Keratinocyte (primary cell): ENCODE results near the gene ZNF644. TPM values are rescaled to one million over a fixed set of nuclear protein-coding genes. Genes with fewer than 3 reads are reported as not detected.

ENCODE experiments used
- DNase-seq: peaks from one replicate; pipeline ENCODE4 v3.0.0-alpha.2; 2011; ENCODE audit warnings: low read depth, missing footprints, low spot score
- FAIRE-seq: peaks from 2 replicates; lab custom pipeline; 2011; peaks lifted over from hg19 to GRCh38; lab: Jason Lieb, UNC
- H2AFZ ChIP-seq: 2 replicates; pipeline ENCODE4 v1.6.0; 2012; ENCODE audit warnings: low read length, control low read depth, inconsistent platforms; ENCODE audit not compliant: control insufficient read depth
- H3K27ac ChIP-seq: 2 replicates; pipeline ENCODE4 v1.5.1; 2011; ENCODE audit warnings: low read length; ENCODE audit not compliant: control insufficient read depth, insufficient read depth
- H3K27me3 ChIP-seq: 3 replicates; pipeline ENCODE4 v1.6.0; 2011; ENCODE audit warnings: low read length; ENCODE audit not compliant: control insufficient read depth, insufficient read depth; ENCODE audit errors: extremely low read depth
- H3K36me3 ChIP-seq, 2 experiments: 2 replicates in 1 of 2; 3 replicates in 1 of 2; pipeline ENCODE4 v1.5.1; 2011; ENCODE audit warnings: low read length in 2 of 2, mild to moderate bottlenecking in 1 of 2; ENCODE audit not compliant: control insufficient read depth in 2 of 2, insufficient read depth in 2 of 2; ENCODE audit errors: extremely low read depth in 1 of 2
- H3K4me1 ChIP-seq: 3 replicates; pipeline ENCODE4 v1.5.1; 2011; ENCODE audit warnings: low read length; ENCODE audit not compliant: control insufficient read depth, insufficient read depth; ENCODE audit errors: extremely low read depth
- H3K4me2 ChIP-seq: 3 replicates; pipeline ENCODE4 v1.6.0; 2011; ENCODE audit warnings: low read depth, low read length; ENCODE audit not compliant: control insufficient read depth, insufficient read depth; ENCODE audit errors: extremely low read depth
- H3K4me3 ChIP-seq, 3 experiments: fragments of 200-600 bp in 1 of 3; sonication (generic) in 1 of 3; 2 replicates in 2 of 3; 3 replicates in 1 of 3; pipeline ENCODE4 v1.5.1; 2011 to 2016; ENCODE audit warnings: low read length in 3 of 3, mild to moderate bottlenecking in 3 of 3, control low read depth in 2 of 3, inconsistent platforms in 1 of 3, low read depth in 1 of 3, mixed read lengths in 1 of 3, mixed run types in 1 of 3, moderate library complexity in 1 of 3; ENCODE audit not compliant: control insufficient read depth in 2 of 3, insufficient read depth in 2 of 3; ENCODE audit errors: extremely low read depth in 1 of 3
- H3K79me2 ChIP-seq: 2 replicates; pipeline ENCODE4 v1.6.0; 2012; ENCODE audit warnings: low read length; ENCODE audit not compliant: control insufficient read depth, insufficient read depth
- H3K9ac ChIP-seq: 3 replicates; pipeline ENCODE4 v1.6.0; 2011; ENCODE audit warnings: low read length; ENCODE audit not compliant: control insufficient read depth, insufficient read depth; ENCODE audit errors: extremely low read depth
- H3K9me1 ChIP-seq: 3 replicates; pipeline ENCODE4 v1.6.0; 2011; ENCODE audit warnings: low read length; ENCODE audit not compliant: control insufficient read depth, insufficient read depth; ENCODE audit errors: extremely low read depth
- H3K9me3 ChIP-seq: 2 replicates; pipeline ENCODE4 v1.5.1; 2012; ENCODE audit warnings: low read depth, low read length; ENCODE audit not compliant: control insufficient read depth
- H4K20me1 ChIP-seq: 3 replicates; pipeline ENCODE4 v1.6.0; 2011; ENCODE audit warnings: low read length; ENCODE audit not compliant: control insufficient read depth, insufficient read depth; ENCODE audit errors: extremely low read depth
- CTCF ChIP-seq, 3 experiments: IDR thresholded peaks in 1 of 3; conservative IDR thresholded peaks in 1 of 3; optimal IDR thresholded peaks in 1 of 3; 2 replicates in 2 of 3; 3 replicates in 1 of 3; pipeline versions ENCODE3 to v1.5.1; 2011; ENCODE audit warnings: low read length in 3 of 3, mild to moderate bottlenecking in 3 of 3, moderate library complexity in 2 of 3, control low read depth in 1 of 3, inconsistent platforms in 1 of 3; ENCODE audit not compliant: insufficient read depth in 2 of 3; ENCODE audit errors: extremely low read depth in 1 of 3
- EZH2 ChIP-seq: IDR thresholded peaks from one replicate; pipeline ENCODE4 v1.6.1; 2012; ENCODE audit warnings: inconsistent platforms, mild to moderate bottlenecking, low read length, moderate library complexity
- dilution Hi-C: fragments of 300-500 bp; cut with MboI; formaldehyde crosslinking; loops from one replicate; pipeline ENCODE4 v1.7.0; 2020; ENCODE audit warnings: low sequenced_read_pairs; ENCODE audit not compliant: extremely low pct_ligation_motif_present
- polyA plus RNA-seq, 5 experiments: library from polyadenylated mRNA; depleted of rRNA in 3 of 5; stranded (reverse) in 3 of 5; stranded (forward) in 1 of 5; unstranded in 1 of 5; fragments of >200 nt; gene quantifications; 1 replicate in 1 of 5; 2 replicates in 3 of 5; 3 replicates in 1 of 5; pipeline versions ENCODE4 v1.2.1 to v1.2.3, GENCODE V29; 2011 to 2012; ENCODE audit warnings: missing spikeins in 2 of 5, low read depth in 1 of 5, low replicate concordance in 1 of 5

The ZNF644 gene
- polyA plus RNA-seq, 1 donor (not counting 4 experiments of a cell fraction or from before 2014, with no cell fraction given) = 19.1 TPM

DNA sequence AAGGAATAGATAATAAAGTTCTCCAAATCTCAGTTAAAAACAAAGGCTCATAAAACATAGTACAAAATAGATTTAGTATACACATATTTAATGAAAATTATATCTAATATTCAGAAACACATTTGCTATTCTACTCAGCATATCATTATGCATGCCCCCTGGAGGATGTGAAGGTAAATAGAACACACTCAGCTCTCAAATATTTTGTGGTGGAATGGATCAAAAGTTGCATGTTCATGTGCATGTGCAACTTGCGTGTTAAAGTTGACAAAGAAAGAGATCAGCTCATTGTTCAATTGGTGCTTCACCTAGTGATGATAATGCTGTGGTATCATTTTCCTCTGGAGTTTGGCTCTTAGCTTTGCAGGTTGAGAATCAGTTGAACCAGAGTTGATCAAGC is 4.9 kb upstream of the ZNF644 start:
- DNase-seq = no peak
- Histone ChIP-seq H2AFZ (no peak overlapping the region), H3K9ac (no peak overlapping the region), H3K27ac (no peak overlapping the region), H3K4me2 (no peak overlapping the region), H3K36me3 (no peaks in the 10 kb centered on the region), H3K9me3 (no peaks in the 10 kb centered on the region), H3K9me1 (no peaks in the 10 kb centered on the region), H3K79me2 (peaks cover 1% of the 10 kb centered on the region), H3K4me1 (peaks cover 4% of the 10 kb centered on the region), H3K27me3 (no peaks in the 10 kb centered on the region), H3K4me3 (no peak overlapping the region), H4K20me1 (no peaks in the 10 kb centered on the region)
- dilution Hi-C loops = no loop called here
- no peak for FAIRE-seq
- no peak for TF ChIP-seq EZH2
- peak in 2 of 3 experiments; percentile 14 to 23 for TF ChIP-seq CTCF (optimal IDR thresholded peaks at IDR 0.05 in 1 of 3, IDR thresholded peaks at IDR 0.05 in 1 of 3, conservative IDR thresholded peaks at IDR 0.05 in 1 of 3; ENCODE audit: extremely low read depth in 1 of 3, insufficient read depth in 2 of 3, low read length in 3 of 3)

- peaks cover 4% of the 10 kb centered on the region for H3K4me1 ChIP-seq
- DNase-seq (no peak), FAIRE-seq (no peak)
- no peaks in the 10 kb centered on the region for H3K9me1 ChIP-seq
- no peak overlapping the region for H3K9ac ChIP-seq
- no peak overlapping the region for H3K4me2 ChIP-seq
- no peak overlapping the region for H3K4me3 ChIP-seq
- no peaks in the 10 kb centered on the region for H3K27me3 ChIP-seq
- H3K9me3 ChIP-seq = no peaks in the 10 kb centered on the region
- no peaks in the 10 kb centered on the region for H4K20me1 ChIP-seq
- no peak overlapping the region for H3K27ac ChIP-seq
- H3K36me3 ChIP-seq = no peaks in the 10 kb centered on the region
- no peak for TF ChIP-seq CTCF (optimal IDR thresholded peaks at IDR 0.05 in 1 of 3, IDR thresholded peaks at IDR 0.05 in 1 of 3, conservative IDR thresholded peaks at IDR 0.05 in 1 of 3; ENCODE audit: extremely low read depth in 1 of 3, insufficient read depth in 2 of 3, low read length in 3 of 3)
- no peak for TF ChIP-seq EZH2
- no peak overlapping the region for H2AFZ ChIP-seq
- dilution Hi-C loops = no loop called here
- H3K79me2 ChIP-seq = peaks cover 3% of the 10 kb centered on the region
Observed at GRCh38 chr1:91026320-91026719, 4.5 kb upstream of the ZNF644 start.
